ENCODE measurements around the gene NKG7.

DNA sequence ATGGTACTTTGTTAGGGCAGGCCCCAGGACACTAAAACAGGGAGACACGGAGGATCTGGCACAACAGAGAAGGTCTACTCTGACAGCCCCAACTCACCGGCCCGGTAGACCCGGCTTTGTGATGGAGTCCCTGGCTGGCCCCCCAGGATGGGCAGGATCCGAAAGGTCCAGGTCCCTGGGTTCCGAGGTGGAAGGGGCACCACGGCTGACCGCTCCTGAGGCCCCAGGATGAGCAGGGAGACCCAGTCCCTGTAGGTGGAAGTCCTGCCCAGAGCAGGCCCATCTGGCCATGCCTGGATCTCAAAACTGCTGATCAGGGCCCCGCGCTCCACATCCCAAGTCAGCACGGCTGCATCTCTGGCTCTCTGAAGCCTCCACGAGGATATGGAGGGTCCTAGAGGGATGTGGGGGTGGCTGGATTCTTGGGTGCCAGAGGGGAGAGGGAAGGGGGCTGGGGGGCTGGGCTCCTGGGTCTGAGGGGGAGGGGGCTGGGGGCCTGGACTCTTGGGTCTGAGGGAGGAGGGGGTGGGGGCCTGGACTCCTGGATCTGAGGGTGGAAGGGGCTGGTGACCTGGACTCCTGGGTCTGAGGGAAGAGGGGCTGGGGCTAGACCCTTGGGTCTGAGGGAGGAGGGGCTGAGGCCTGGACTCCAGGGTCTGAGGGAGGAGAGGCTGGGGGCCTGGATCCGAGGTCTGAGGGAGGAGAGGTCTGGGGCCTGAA, 35.2 kb downstream of the NKG7 start:
- no peak for TF ChIP-seq CTCF (IDR thresholded peaks at IDR 0.05)
- no peak for TF ChIP-seq POLR2AphosphoS5 (IDR thresholded peaks at IDR 0.05)

Measured in gastroesophageal sphincter (tissue), 3 donors.